ENCODE data around the gene CDC42EP5.
A peak's percentile ranks its signal among the peaks of the same experiment; 100 is the strongest.

Gene CDC42EP5

DNA sequence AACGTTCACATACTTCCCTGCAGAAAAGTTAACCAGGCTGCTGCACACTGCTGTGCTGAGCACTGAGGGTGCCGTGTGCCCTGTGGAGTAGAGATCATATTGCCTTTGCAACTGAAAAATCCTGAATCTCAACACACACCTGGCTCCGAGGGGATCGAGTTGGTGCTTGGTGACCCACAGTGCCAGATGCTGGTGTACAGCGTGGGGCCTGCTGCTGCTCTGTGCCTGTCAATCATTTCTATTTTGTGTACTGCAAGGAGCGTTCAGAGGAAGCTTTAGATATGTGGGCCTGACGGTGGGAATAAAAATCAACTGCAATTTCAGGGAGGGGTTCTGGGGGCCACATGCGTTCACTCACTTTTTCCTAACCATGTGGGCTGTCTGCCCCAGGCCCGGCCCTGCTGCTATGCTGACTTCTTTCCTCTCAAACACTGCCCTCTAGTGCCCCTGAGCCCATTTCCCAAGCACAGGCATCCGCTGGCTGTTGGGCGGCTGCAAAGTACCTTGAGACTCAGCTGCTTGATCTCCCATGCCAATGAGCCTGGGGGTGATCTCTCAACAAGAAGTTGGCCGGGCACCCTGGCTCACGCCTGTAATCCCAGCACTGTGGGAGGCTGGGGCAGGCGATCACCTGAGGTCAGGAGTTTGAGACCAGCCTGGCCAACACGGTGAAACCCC, 33.8 kb downstream of the CDC42EP5 start:
- Histone ChIP-seq H3K4me3 (no peak overlapping the region), H3K27me3 (ENCODE audit: low read depth) (no peaks in the 10 kb centered on the region), H3K4me1 (no peaks in the 10 kb centered on the region), H3K36me3 (replicated peaks) (peaks cover 12% of the 10 kb centered on the region), H3K9me3 (no peaks in the 10 kb centered on the region)
- peak in 1 of 2 experiments; percentile 68 for DNase-seq (ENCODE audit: low spot score in 2 of 2)
- in situ Hi-C loops (cut with MboI; ENCODE audit: low sequenced_read_pairs): no loop called here

DNA sequence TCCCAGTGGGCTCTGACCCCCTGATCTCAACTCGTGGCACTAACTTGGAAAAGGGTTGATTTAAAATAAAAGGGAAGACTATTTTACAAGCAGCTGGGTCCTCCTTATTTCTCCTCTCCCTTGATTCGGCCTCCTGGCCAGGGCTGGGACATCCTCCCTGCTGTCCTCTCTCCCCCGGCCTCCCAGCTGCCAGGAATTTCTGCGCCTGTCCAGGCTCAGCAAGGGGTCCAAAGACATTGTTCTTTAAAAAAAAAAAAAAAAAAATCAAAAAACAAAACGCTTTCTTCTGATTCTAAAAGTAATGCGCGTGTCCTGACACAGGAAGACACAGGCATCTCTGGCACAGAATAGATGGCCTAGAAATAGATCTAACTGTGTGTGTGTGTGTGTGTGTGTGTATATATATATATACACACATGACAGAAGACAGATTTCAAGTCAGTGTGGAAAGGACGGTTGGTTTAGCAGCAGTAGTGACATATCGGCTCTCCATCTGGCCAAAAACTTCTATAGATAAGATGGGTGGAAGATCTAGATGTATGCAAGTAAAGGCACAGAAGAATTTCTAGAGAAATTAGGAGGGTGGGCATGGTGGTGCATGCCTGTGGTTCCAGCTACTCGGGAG, 36.4 kb downstream of the CDC42EP5 start:
- H3K4me1 ChIP-seq: no peaks in the 10 kb centered on the region
- H3K4me3 ChIP-seq: no peak overlapping the region
- peaks cover 6% of the 10 kb centered on the region for H3K36me3 ChIP-seq (replicated peaks)
- no peaks in the 10 kb centered on the region for H3K9me3 ChIP-seq
- no peaks in the 10 kb centered on the region for H3K27me3 ChIP-seq (ENCODE audit: low read depth)
- in situ Hi-C loops (cut with MboI; ENCODE audit: low sequenced_read_pairs): no loop called here
- DNase-seq (ENCODE audit: low spot score in 2 of 2): no peak

- H3K4me3 ChIP-seq: no peak overlapping the region
- in situ Hi-C loops (cut with MboI; ENCODE audit: low sequenced_read_pairs): no loop called here
- no peaks in the 10 kb centered on the region for H3K27me3 ChIP-seq (ENCODE audit: low read depth)
- no peaks in the 10 kb centered on the region for H3K4me1 ChIP-seq
- peaks cover 6% of the 10 kb centered on the region for H3K36me3 ChIP-seq (replicated peaks)
- H3K9me3 ChIP-seq: no peaks in the 10 kb centered on the region
- peak in 1 of 2 experiments; percentile 6 for DNase-seq (ENCODE audit: low spot score in 2 of 2)
Measured at GRCh38 chr19:54436031-54436523, 37.0 kb downstream of the CDC42EP5 start.

DNA sequence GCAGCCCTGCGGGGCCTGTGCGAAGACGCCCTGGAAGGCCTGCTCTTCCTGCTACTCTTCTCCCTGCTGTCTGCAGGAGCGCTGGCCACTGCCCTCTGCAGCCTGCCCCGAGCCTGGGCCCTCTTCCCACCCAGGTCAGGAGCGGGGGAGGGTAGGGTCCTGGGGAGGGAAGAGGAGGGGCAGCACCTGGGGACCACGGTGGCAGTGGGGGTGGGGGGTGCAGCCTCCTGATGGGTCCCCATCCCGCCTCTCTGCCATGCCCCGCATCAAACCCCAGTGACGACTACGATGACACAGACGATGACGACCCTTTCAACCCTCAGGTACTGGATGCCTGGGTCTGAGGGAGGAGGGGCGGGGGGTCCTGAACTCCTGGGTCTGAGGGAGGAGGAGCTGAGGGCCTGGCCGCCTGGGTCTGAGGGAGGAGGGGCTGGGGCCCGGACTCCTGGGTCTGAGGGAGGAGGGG, 37.5 kb downstream of the CDC42EP5 start:
- Histone ChIP-seq H3K4me1 (no peaks in the 10 kb centered on the region), H3K36me3 (replicated peaks) (peaks cover 6% of the 10 kb centered on the region), H3K4me3 (no peak overlapping the region), H3K9me3 (no peaks in the 10 kb centered on the region), H3K27me3 (ENCODE audit: low read depth) (no peaks in the 10 kb centered on the region)
- no peak for DNase-seq (ENCODE audit: low spot score in 2 of 2)
- in situ Hi-C loops (cut with MboI; ENCODE audit: low sequenced_read_pairs): no loop called here

DNA sequence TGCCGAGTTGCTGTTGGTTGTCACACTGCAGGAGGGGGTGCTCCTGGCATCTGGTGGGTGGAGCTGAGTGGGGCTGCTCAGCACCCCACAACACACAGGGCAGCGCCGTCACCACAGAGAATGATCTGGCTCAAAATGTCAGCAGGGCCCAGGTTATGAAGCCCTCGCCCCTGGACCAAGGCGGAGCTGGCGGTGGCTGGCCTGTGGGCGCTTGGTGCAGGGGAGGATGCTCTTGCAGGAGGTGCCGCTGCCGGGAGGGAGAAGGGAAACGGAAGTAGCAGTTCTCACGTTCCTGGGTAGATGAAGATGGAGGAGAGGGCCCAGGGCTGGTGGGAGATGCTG, 38.3 kb downstream of the CDC42EP5 start:
- Histone ChIP-seq H3K4me3 (no peak overlapping the region), H3K4me1 (no peaks in the 10 kb centered on the region), H3K27me3 (ENCODE audit: low read depth) (no peaks in the 10 kb centered on the region), H3K9me3 (no peaks in the 10 kb centered on the region), H3K36me3 (replicated peaks) (peaks cover 6% of the 10 kb centered on the region)
- peak in 1 of 2 experiments; percentile 8 for DNase-seq (ENCODE audit: low spot score in 2 of 2)
- in situ Hi-C loops (cut with MboI; ENCODE audit: low sequenced_read_pairs): no loop called here

DNA sequence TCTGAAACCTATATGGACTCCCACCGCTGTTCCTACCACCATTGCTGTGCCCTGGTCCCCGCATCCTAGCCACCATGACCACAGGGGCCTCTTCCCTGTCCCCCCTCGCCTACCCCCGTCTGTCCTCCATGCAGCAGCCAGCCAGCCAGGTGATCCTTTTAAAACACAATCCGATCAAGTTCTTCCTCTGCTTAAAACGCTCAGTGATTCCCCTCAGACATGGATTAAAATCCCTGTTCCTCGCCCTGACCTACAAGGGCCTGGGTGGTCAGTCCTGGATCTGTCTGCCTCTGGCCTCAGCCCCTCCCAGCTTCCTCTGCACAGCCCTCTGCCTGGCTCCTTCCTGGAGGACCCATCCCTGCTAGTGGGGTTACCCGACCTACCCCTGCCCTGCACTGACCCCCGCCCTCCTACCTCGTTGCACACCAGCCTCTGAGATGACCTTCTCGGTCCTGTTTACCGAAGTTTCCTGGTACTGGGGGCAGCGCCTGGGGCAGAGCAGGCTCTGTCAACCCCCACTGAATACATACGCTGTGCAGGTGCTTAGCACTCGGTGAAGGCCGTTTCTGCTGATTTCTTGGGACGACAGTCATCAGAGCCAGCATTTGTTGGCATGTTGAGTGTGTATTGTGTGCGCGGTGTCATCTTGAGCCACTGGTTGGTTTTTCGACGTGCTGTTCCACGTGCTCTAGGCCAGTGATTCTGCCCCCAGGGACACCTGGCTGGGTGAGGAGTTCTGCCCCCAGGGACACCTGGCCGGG, 38.8 kb downstream of the CDC42EP5 start:
- Histone ChIP-seq H3K4me1 (no peaks in the 10 kb centered on the region), H3K36me3 (replicated peaks) (peaks cover 6% of the 10 kb centered on the region), H3K4me3 (no peak overlapping the region), H3K9me3 (no peaks in the 10 kb centered on the region), H3K27me3 (ENCODE audit: low read depth) (no peaks in the 10 kb centered on the region)
- in situ Hi-C loops (cut with MboI; ENCODE audit: low sequenced_read_pairs): no loop called here
- DNase-seq (ENCODE audit: low spot score in 2 of 2): peak in 1 of 2 experiments; percentile 7

DNA sequence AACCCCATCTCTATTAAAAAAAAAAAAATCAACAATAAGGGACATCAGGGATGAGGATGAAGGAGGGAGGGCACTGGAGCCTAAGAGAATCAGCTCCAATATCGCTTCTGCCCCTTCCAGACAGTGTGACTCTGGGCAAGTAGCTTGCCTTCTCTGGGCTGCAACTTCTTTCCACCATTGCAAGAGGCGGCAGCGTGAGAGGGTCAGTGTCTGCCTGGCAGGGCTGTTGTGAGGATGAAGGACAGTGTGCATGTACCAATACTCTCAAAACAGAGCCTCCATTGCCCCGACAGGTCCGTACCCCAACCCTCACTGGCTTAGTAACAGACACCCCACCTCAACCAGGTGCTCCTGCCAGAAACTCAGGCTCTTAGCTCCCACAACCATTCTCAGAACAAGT, 39.4 kb downstream of the CDC42EP5 start:
- no peak overlapping the region for H3K4me3 ChIP-seq
- no peaks in the 10 kb centered on the region for H3K9me3 ChIP-seq
- in situ Hi-C loops (cut with MboI; ENCODE audit: low sequenced_read_pairs): no loop called here
- H3K27me3 ChIP-seq (ENCODE audit: low read depth): no peaks in the 10 kb centered on the region
- H3K4me1 ChIP-seq: no peaks in the 10 kb centered on the region
- H3K36me3 ChIP-seq (replicated peaks): peaks cover 3% of the 10 kb centered on the region
- DNase-seq (ENCODE audit: low spot score in 2 of 2): no peak

- in situ Hi-C loops (cut with MboI; ENCODE audit: low sequenced_read_pairs): no loop called here
- H3K36me3 ChIP-seq (replicated peaks): no peaks in the 10 kb centered on the region
- no peaks in the 10 kb centered on the region for H3K4me1 ChIP-seq
- H3K9me3 ChIP-seq: no peaks in the 10 kb centered on the region
- no peaks in the 10 kb centered on the region for H3K27me3 ChIP-seq (ENCODE audit: low read depth)
- DNase-seq (ENCODE audit: low spot score in 2 of 2): no peak
- no peak overlapping the region for H3K4me3 ChIP-seq
Measured at GRCh38 chr19:54432144-54432738, 40.9 kb downstream of the CDC42EP5 start.

GRCh38 chr19:54431255-54431838, 41.7 kb downstream of the CDC42EP5 start:
- peak in 1 of 2 experiments; percentile 6 for DNase-seq (ENCODE audit: low spot score in 2 of 2)
- Histone ChIP-seq H3K4me1 (no peaks in the 10 kb centered on the region), H3K27me3 (ENCODE audit: low read depth) (no peaks in the 10 kb centered on the region), H3K9me3 (no peaks in the 10 kb centered on the region), H3K4me3 (no peak overlapping the region), H3K36me3 (replicated peaks) (no peaks in the 10 kb centered on the region)
- in situ Hi-C loops (cut with MboI; ENCODE audit: low sequenced_read_pairs): no loop called here

GRCh38 chr19:54430306-54431254, 42.5 kb downstream of the CDC42EP5 start:
- H3K27me3 ChIP-seq (ENCODE audit: low read depth): no peaks in the 10 kb centered on the region
- H3K4me3 ChIP-seq: peak overlapping the region; percentile 20
- no peaks in the 10 kb centered on the region for H3K36me3 ChIP-seq (replicated peaks)
- in situ Hi-C loops (cut with MboI; ENCODE audit: low sequenced_read_pairs): no loop called here
- H3K4me1 ChIP-seq: no peaks in the 10 kb centered on the region
- DNase-seq (ENCODE audit: low spot score in 2 of 2): peak; percentile 55 to 81
- no peaks in the 10 kb centered on the region for H3K9me3 ChIP-seq

- no peak overlapping the region for H3K4me3 ChIP-seq
- in situ Hi-C loops (cut with MboI; ENCODE audit: low sequenced_read_pairs): no loop called here
Measured at GRCh38 chr19:54429545-54430227, 43.4 kb downstream of the CDC42EP5 start.

GRCh38 chr19:54429176-54429495, 44.0 kb downstream of the CDC42EP5 start:
- no peaks in the 10 kb centered on the region for H3K9me3 ChIP-seq
- no peaks in the 10 kb centered on the region for H3K27me3 ChIP-seq (ENCODE audit: low read depth)
- no peak for DNase-seq (ENCODE audit: low spot score in 2 of 2)
- no peaks in the 10 kb centered on the region for H3K36me3 ChIP-seq (replicated peaks)
- no peak overlapping the region for H3K4me3 ChIP-seq
- in situ Hi-C loops (cut with MboI; ENCODE audit: low sequenced_read_pairs): no loop called here
- H3K4me1 ChIP-seq: no peaks in the 10 kb centered on the region

More at GRCh38 chr19:54429545-54430227, 43.4 kb downstream of the CDC42EP5 start:
- Histone ChIP-seq H3K4me1 (no peaks in the 10 kb centered on the region), H3K27me3 (ENCODE audit: low read depth) (no peaks in the 10 kb centered on the region), H3K36me3 (replicated peaks) (no peaks in the 10 kb centered on the region), H3K9me3 (no peaks in the 10 kb centered on the region)
- peak in 1 of 2 experiments; percentile 13 for DNase-seq (ENCODE audit: low spot score in 2 of 2)
